HepG2 (cell line): ENCODE results near the gene CAMK1D. TPM values are rescaled to one million over a fixed set of nuclear protein-coding genes. Genes with fewer than 3 reads are reported as not detected.

Experiments
- ATAC-seq: fragments of 200-7000 bp; cut with Tn5 transposase; 3 replicates; pipeline ENCODE4 v1.9.1; 2020; ENCODE audit warnings: mild to moderate bottlenecking, moderate library complexity
- BruUV-seq: library from RNA; stranded (reverse); fragments of 400-500 nt; replicated peaks from 2 replicates; lab custom pipeline; 2021; lab: Mats Ljungman, UMichigan
- CTCF ChIA-PET: fragments of 300-600 bp; formaldehyde crosslinking; extraction: SDS; loops from one replicate; lab custom pipeline; 2021; ENCODE audit warnings: low total read pairs, inconsistent platforms, low intra/inter-chr PET ratio; lab: Yijun Ruan, JAX
- POLR2A ChIA-PET: fragments of 350-600 bp; sonication (Branson Sonifier 250); formaldehyde crosslinking; loops from one replicate; lab custom pipeline; 2020; ENCODE audit warnings: antibody characterized with exemption, inconsistent platforms; lab: Yijun Ruan, JAX
- DNase-seq: peaks from one replicate; pipeline ENCODE4 v3.0.0-alpha.2; 2015; ENCODE audit warnings: low spot score
- FAIRE-seq: peaks from 3 replicates; lab custom pipeline; 2011; peaks lifted over from hg19 to GRCh38; lab: Jason Lieb, UNC
- H2AFZ ChIP-seq: one replicate; pipeline ENCODE4 v1.6.1; 2011; ENCODE audit warnings: low read length, inconsistent platforms
- H3K27ac ChIP-seq: fragments of 300-600 bp; 3 replicates; pipeline ENCODE4 v1.8.0; 2011; ENCODE audit warnings: mixed run types, mild to moderate bottlenecking, mixed read lengths, low read length, inconsistent platforms; ENCODE audit not compliant: insufficient read depth; ENCODE audit errors: extremely low read length
- H3K27me3 ChIP-seq, 2 experiments: fragments of 200-600 bp in 1 of 2; 2 replicates in 1 of 2; 3 replicates in 1 of 2; pipeline versions ENCODE4 v1.6.0 to v1.8.0; 2011; ENCODE audit warnings: low read length in 2 of 2, mild to moderate bottlenecking in 2 of 2, moderate library complexity in 2 of 2, inconsistent platforms in 1 of 2; ENCODE audit not compliant: insufficient read depth in 2 of 2, control insufficient read depth in 1 of 2
- H3K36me3 ChIP-seq, 2 experiments: fragments of 200-600 bp in 1 of 2; replicated peaks in 1 of 2; 2 replicates in 1 of 2; 3 replicates in 1 of 2; pipeline versions ENCODE4 v1.5.1 to v1.8.0; 2011; ENCODE audit warnings: low read length in 2 of 2, inconsistent platforms in 1 of 2; ENCODE audit not compliant: insufficient read depth in 2 of 2, control insufficient read depth in 1 of 2
- H3K4me1 ChIP-seq: 2 replicates; pipeline ENCODE4 v1.5.1; 2012; ENCODE audit warnings: low read length, inconsistent platforms; ENCODE audit not compliant: insufficient read depth
- H3K4me2 ChIP-seq: 2 replicates; pipeline ENCODE4 v1.6.0; 2011; ENCODE audit warnings: low read depth, low read length, inconsistent platforms
- H3K4me3 ChIP-seq, 3 experiments: fragments of 200-600 bp in 1 of 3; sonication (generic), shearing (Covaris generic) in 1 of 3; replicated peaks in 1 of 3; 2 replicates each; pipeline ENCODE4 v1.5.1; 2011 to 2016; ENCODE audit warnings: low read length in 3 of 3, inconsistent platforms in 2 of 3, low read depth in 2 of 3, mild to moderate bottlenecking in 2 of 3, control low read depth in 1 of 3, mixed read lengths in 1 of 3; ENCODE audit not compliant: insufficient read depth in 1 of 3
- H3K79me2 ChIP-seq: one replicate; pipeline ENCODE4 v1.6.1; 2011; ENCODE audit warnings: low read length, inconsistent platforms; ENCODE audit not compliant: insufficient read depth
- H3K9ac ChIP-seq: 2 replicates; pipeline ENCODE4 v1.6.0; 2011; ENCODE audit warnings: mild to moderate bottlenecking, low read depth, low read length, inconsistent platforms; ENCODE audit not compliant: insufficient read depth
- H3K9me3 ChIP-seq: 2 replicates; pipeline ENCODE4 v1.5.1; 2012; ENCODE audit warnings: mild to moderate bottlenecking, low read length
- H4K20me1 ChIP-seq: 2 replicates; pipeline ENCODE4 v1.6.0; 2011; ENCODE audit warnings: inconsistent platforms, mild to moderate bottlenecking, low read length, moderate library complexity; ENCODE audit not compliant: insufficient read depth
- ATF1 ChIP-seq: IDR thresholded peaks from 2 replicates; pipeline ENCODE4 v1.6.1; 2016; ENCODE audit warnings: mild to moderate bottlenecking, control low read depth
- ESRRA ChIP-seq: sonication (generic); formaldehyde crosslinking; IDR thresholded peaks from 2 replicates; pipeline ENCODE4 v1.5.1; 2020; ENCODE audit warnings: mild to moderate bottlenecking, low read depth, missing genetic modification reagents
- HBP1 ChIP-seq: IDR thresholded peaks from 2 replicates; pipeline ENCODE4 v1.6.1; 2016; ENCODE audit warnings: low read depth, control low read depth
- HOXA9 ChIP-seq: sonication (generic); formaldehyde crosslinking; IDR thresholded peaks from 2 replicates; pipeline ENCODE4 v1.8.1; 2022; ENCODE audit warnings: missing genetic modification reagents, mild to moderate bottlenecking, moderate library complexity, borderline replicate concordance
- NRL ChIP-seq: sonication (generic); formaldehyde crosslinking; IDR thresholded peaks from 2 replicates; pipeline ENCODE4 v1.5.0; 2020; ENCODE audit warnings: missing genetic modification reagents, mild to moderate bottlenecking, moderate library complexity, borderline replicate concordance
- SMARCC2 ChIP-seq: fragments of 450-650 bp; IDR thresholded peaks from 2 replicates; pipeline ENCODE4 v1.6.1; 2017; ENCODE audit warnings: antibody characterized with exemption, mild to moderate bottlenecking
- ZNF326 ChIP-seq: sonication (generic); formaldehyde crosslinking; IDR thresholded peaks from 2 replicates; pipeline ENCODE4 v1.4.0; 2020; ENCODE audit warnings: missing genetic modification reagents, borderline replicate concordance
- ZNF746 ChIP-seq: sonication (generic); formaldehyde crosslinking; IDR thresholded peaks from 2 replicates; pipeline ENCODE4 v1.8.0; 2022; ENCODE audit warnings: mild to moderate bottlenecking, missing genetic modification reagents
- ZNF83 ChIP-seq: sonication (generic); formaldehyde crosslinking; IDR thresholded peaks from 2 replicates; pipeline ENCODE4 v1.4.0; 2020; ENCODE audit warnings: missing genetic modification reagents, mild to moderate bottlenecking, borderline replicate concordance
- WGBS: methylation state at CpG from one replicate; pipeline ENCODE4 v1.1.6; 2017; ENCODE audit warnings: low lambda C conversion rate; 5-methylcytosine and 5-hydroxymethylcytosine counted together
- in situ Hi-C: cut with HindIII; loops from 2 replicates; pipeline ENCODE4 v1.10.0; 2017; ENCODE audit warnings: low pct_unique_long_range_greater_than_20kb; ENCODE audit not compliant: extremely low pct_ligation_motif_present
- intact Hi-C: fragments of 100-400 bp; cut with micrococcal nuclease; formaldehyde crosslinking; loops from one replicate; pipeline ENCODE4 v1.10.0; 2022; ENCODE audit not compliant: unreplicated experiment
- polyA plus RNA-seq, 8 experiments: library from polyadenylated mRNA; depleted of rRNA in 3 of 8; stranded (reverse) in 7 of 8; unstranded in 1 of 8; fragments of >200 nt; fragmentation: Illumina TruSeq in 4 of 8; extraction: Trizol in 4 of 8; gene quantifications; 2 replicates each; pipeline versions ENCODE4 v1.2.1 to v1.2.3, GENCODE V29; 2011 to 2016; ENCODE audit warnings: low read depth in 4 of 8, missing spikeins in 1 of 8, mixed read lengths in 1 of 8; ENCODE audit not compliant: insufficient read depth in 1 of 8
- total RNA-seq, 5 experiments: library from RNA; depleted of rRNA; stranded (reverse); fragments of >200 nt; fragmentation: Illumina TruSeq; extraction: Trizol; gene quantifications; 2 replicates each; pipeline ENCODE4 v1.2.3, GENCODE V29; 2016; ENCODE audit warnings: low read depth in 1 of 5

Gene CAMK1D
- total and polyA plus RNA-seq, 2 of the 13 experiments (the other 11 are each of a cell fraction or from before 2014, with no cell fraction given) = under 0.01 TPM; not detected in 1

- Histone ChIP-seq H3K79me2 (no peaks in the 10 kb centered on the region), H2AFZ (no peak overlapping the region), H3K27ac (no peak overlapping the region), H3K9ac (no peak overlapping the region), H3K4me1 (no peaks in the 10 kb centered on the region), H3K27me3 (peaks cover 0 to 2% of the 10 kb centered on the region in 2 experiments; a peak in 1 of 5 replicates), H4K20me1 (no peaks in the 10 kb centered on the region), H3K4me2 (no peak overlapping the region), H3K4me3 (no peak overlapping the region), H3K9me3 (no peaks in the 10 kb centered on the region), H3K36me3 (no peaks in the 10 kb centered on the region)
- in situ Hi-C loops = no loop called here
- no peak for ATAC-seq
- 47% methylated on average over 11 of the region's 11 CpGs for WGBS
- ChIA-PET CTCF (no interaction called here), POLR2A (no interaction called here)
- no peak for TF ChIP-seq SMARCC2
- TF ChIP-seq HBP1 (CRISPR knock-in tag) = no peak
- no peak for TF ChIP-seq NRL (CRISPR knock-in tag)
- TF ChIP-seq ZNF83 (CRISPR knock-in tag) = no peak
- TF ChIP-seq ATF1 = no peak
- TF ChIP-seq ZNF746 (CRISPR knock-in tag) = no peak
- TF ChIP-seq HOXA9 (CRISPR knock-in tag) = no peak
- TF ChIP-seq ESRRA (CRISPR knock-in tag) = no peak
- no peak for TF ChIP-seq ZNF326 (CRISPR knock-in tag)
- no TSS peak for BruUV-seq
- no peak for FAIRE-seq
- intact Hi-C loops = no loop called here
- DNase-seq = no peak
These were observed 25.7 kb downstream of the CAMK1D start for GRCh38 chr10:12375076-12375504.
